GM23248 (cell line): Measurements from ENCODE around the gene PAQR7.

Experiments
- EZH2 ChIP-seq: fragments of 200-600 bp; sonication (generic); IDR thresholded peaks from 2 replicates; pipeline ENCODE4 v1.6.1; 2018; ENCODE audit warnings: antibody characterized with exemption, mild to moderate bottlenecking; ENCODE audit not compliant: insufficient read depth, poor library complexity, severe bottlenecking
- EZH2phosphoT487 ChIP-seq: fragments of 200-600 bp; sonication (generic); IDR thresholded peaks from 2 replicates; pipeline ENCODE4 v1.6.1; 2018; ENCODE audit warnings: antibody characterized with exemption, moderate library complexity, mild to moderate bottlenecking, low read depth; ENCODE audit not compliant: insufficient read depth

DNA sequence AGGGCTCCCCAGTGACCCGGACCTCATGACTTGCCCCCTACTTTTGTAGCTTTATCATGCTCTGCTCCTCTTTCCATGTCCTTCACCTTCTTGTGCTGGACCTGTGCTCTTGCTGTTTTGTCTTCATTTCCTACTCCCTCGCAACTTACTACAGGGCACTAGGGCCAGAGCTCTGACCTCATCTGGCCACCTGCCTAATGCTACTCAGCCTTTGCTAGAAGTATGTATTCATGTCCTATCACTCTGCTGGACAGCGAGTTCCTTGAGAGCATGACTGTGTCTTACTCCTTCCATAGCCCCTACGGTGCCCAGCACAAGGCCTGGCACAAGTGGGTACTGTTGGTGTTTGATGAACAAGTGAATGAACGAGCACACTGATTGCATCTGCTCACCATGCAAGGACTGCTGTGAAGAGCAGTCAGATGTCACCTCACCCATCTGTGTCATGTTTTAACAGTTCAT, 53.8 kb downstream of the PAQR7 start:
- TF ChIP-seq EZH2: no peak
- TF ChIP-seq EZH2phosphoT487: no peak
